Astrocyte (in vitro differentiated cells and primary cell): ENCODE data around the gene WDPCP.

Experiments
- CTCF ChIP-seq: IDR thresholded peaks from 2 replicates; pipeline ENCODE4 v1.5.1; 2011; ENCODE audit warnings: low read depth, mild to moderate bottlenecking, inconsistent platforms, low read length, moderate library complexity; ENCODE audit not compliant: insufficient read depth
- EZH2 ChIP-seq: IDR thresholded peaks from 2 replicates; pipeline ENCODE4 v1.6.1; 2012; ENCODE audit warnings: mild to moderate bottlenecking, low read length, inconsistent platforms; ENCODE audit not compliant: insufficient read depth

- TF ChIP-seq EZH2 (no peak), CTCF (no peak)
Observed at GRCh38 chr2:63132020-63132419, 456.3 kb downstream of the WDPCP start.
